Glutamatergic neuron (in vitro differentiated cells): ENCODE data around the gene TM4SF5. TPM values are rescaled to one million over a fixed set of nuclear protein-coding genes. Genes with fewer than 3 reads are reported as not detected.
"Not testable (repeated sequence)": the region's sequence is repeated elsewhere in the genome, so short reads cannot be mapped to it uniquely, and the experiment has no call there.

ENCODE experiments used
- DNase-seq: peaks from one replicate; pipeline ENCODE4 v3.0.0; 2022
- H3K27ac Mint-ChIP-seq: one replicate; pipeline ENCODE4 v1.8.0; 2020; ENCODE audit warnings: mild to moderate bottlenecking, mixed read lengths, inconsistent platforms; ENCODE audit not compliant: unreplicated experiment
- H3K27me3 Mint-ChIP-seq: one replicate; pipeline ENCODE4 v1.8.0; 2020; ENCODE audit warnings: mild to moderate bottlenecking, moderate library complexity, mixed read lengths, inconsistent platforms; ENCODE audit not compliant: unreplicated experiment
- H3K36me3 Mint-ChIP-seq: one replicate; pipeline ENCODE4 v1.8.0; 2020; ENCODE audit warnings: mild to moderate bottlenecking, mixed read lengths, inconsistent platforms; ENCODE audit not compliant: unreplicated experiment
- H3K4me1 Mint-ChIP-seq: one replicate; pipeline ENCODE4 v1.8.0; 2020; ENCODE audit warnings: mild to moderate bottlenecking, low read depth, mixed read lengths, inconsistent platforms; ENCODE audit not compliant: unreplicated experiment
- H3K4me3 Mint-ChIP-seq: one replicate; pipeline ENCODE4 v1.8.0; 2020; ENCODE audit warnings: mild to moderate bottlenecking, mixed read lengths, inconsistent platforms; ENCODE audit not compliant: unreplicated experiment
- H3K9me3 Mint-ChIP-seq: one replicate; pipeline ENCODE4 v1.8.0; 2020; ENCODE audit warnings: mild to moderate bottlenecking, moderate library complexity, mixed read lengths, inconsistent platforms; ENCODE audit not compliant: unreplicated experiment
- CTCF ChIP-seq: fragments of 200-600 bp; sonication (generic); IDR thresholded peaks from one replicate; pipeline ENCODE4 v1.5.0; 2021; ENCODE audit not compliant: partially characterized antibody, unreplicated experiment
- total RNA-seq: library from RNA; stranded (reverse); fragmentation: NEBNext Ultra II Directional; extraction: Animal tissue kit (Norgen Biotek cat#: 25700); gene quantifications from one replicate; pipeline ENCODE4 v1.2.1, GENCODE V29; 2021; ENCODE audit not compliant: unreplicated experiment

The TM4SF5 gene
- total RNA-seq, 1 donor from 2014 or later, result not detected

- Mint-ChIP-seq H3K27ac (no peak overlapping the region), H3K27me3 (peaks cover 6% of the 10 kb centered on the region), H3K4me1 (no peaks in the 10 kb centered on the region), H3K9me3 (peaks cover 1% of the 10 kb centered on the region), H3K4me3 (no peak overlapping the region), H3K36me3 (no peaks in the 10 kb centered on the region)
- no peak for DNase-seq
- TF ChIP-seq CTCF, result no peak
Measured at GRCh38 chr17:4816826-4817225, 45.1 kb downstream of the TM4SF5 start.

- no peak for DNase-seq
- H3K27me3 Mint-ChIP-seq, result peaks cover 1% of the 10 kb centered on the region
Measured at GRCh38 chr17:4818276-4818675, 46.6 kb downstream of the TM4SF5 start.

DNA sequence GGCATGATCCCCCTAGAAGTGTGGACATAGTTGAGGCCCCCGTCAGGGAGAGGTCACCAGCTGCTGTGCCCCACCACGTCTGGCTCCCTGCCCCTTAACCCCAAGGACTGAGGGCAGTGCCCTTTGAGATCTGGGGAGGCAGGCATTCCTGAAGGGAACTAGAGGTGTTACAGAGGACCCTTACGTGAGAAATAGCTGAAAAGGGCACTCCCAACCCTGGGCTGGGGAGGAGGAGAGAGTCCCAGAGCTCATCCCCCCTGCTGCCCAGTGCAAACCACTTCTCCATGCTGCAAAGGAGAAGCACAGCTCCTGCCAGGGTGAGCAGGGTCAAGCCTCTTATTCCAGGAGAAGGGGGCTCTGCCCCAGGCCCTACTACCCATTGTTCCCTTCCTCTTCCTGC lies 51.1 kb downstream of the TM4SF5 start:
- no peak for TF ChIP-seq CTCF
- Mint-ChIP-seq H3K27me3 (peaks cover 1% of the 10 kb centered on the region), H3K4me3 (no peak overlapping the region), H3K4me1 (no peaks in the 10 kb centered on the region), H3K27ac (no peak overlapping the region), H3K9me3 (no peaks in the 10 kb centered on the region), H3K36me3 (no peaks in the 10 kb centered on the region)
- DNase-seq, result no peak

More at GRCh38 chr17:4818276-4818675, 46.6 kb downstream of the TM4SF5 start:
- Mint-ChIP-seq H3K9me3 (peaks cover 1% of the 10 kb centered on the region), H3K4me1 (no peaks in the 10 kb centered on the region), H3K36me3 (no peaks in the 10 kb centered on the region), H3K4me3 (no peak overlapping the region), H3K27ac (no peak overlapping the region)
- TF ChIP-seq CTCF, result no peak

GRCh38 chr17:4823373-4824089 lies 51.8 kb downstream of the TM4SF5 start:
- DNase-seq, result no peak
- Mint-ChIP-seq H3K4me1 (no peaks in the 10 kb centered on the region), H3K27me3 (peaks cover 1% of the 10 kb centered on the region), H3K9me3 (no peaks in the 10 kb centered on the region), H3K4me3 (no peak overlapping the region), H3K27ac (no peak overlapping the region), H3K36me3 (no peaks in the 10 kb centered on the region)
- no peak for TF ChIP-seq CTCF

GRCh38 chr17:4827399-4827798 lies 55.7 kb downstream of the TM4SF5 start:
- peak; percentile 44 for DNase-seq
- TF ChIP-seq CTCF, result no peak
- Mint-ChIP-seq H3K27ac (no peak overlapping the region), H3K36me3 (no peaks in the 10 kb centered on the region), H3K27me3 (no peaks in the 10 kb centered on the region), H3K4me1 (no peaks in the 10 kb centered on the region), H3K4me3 (no peak overlapping the region), H3K9me3 (no peaks in the 10 kb centered on the region)

DNA sequence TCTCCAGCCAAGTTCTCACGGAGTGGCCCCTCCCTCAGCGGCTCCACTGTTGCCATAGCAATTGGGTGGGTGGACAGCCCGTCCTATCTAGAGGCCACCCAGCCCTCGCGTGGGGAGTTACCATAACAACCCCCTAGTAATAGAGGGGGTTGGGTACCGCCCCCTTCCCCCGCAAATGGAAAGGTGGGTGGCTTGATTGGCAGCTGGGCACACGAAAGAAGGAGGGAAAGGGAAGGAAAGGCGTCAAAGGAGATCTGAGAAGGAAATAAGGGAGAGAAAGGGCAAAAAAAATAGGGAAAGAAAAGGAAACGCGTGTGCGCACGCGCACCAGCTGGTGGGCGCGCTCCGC lies 61.1 kb downstream of the TM4SF5 start:
- H3K9me3 Mint-ChIP-seq, H3K27me3 Mint-ChIP-seq, H3K36me3 Mint-ChIP-seq: not testable (repeated sequence)

More for the DNA sequence above, 61.1 kb downstream of the TM4SF5 start:
- H3K27ac Mint-ChIP-seq, result peak overlapping the region; percentile 78
- DNase-seq, result not testable (repeated sequence)
- H3K4me1 Mint-ChIP-seq, result peaks cover 24% of the 10 kb centered on the region
- peak overlapping the region; percentile 96 for H3K4me3 Mint-ChIP-seq
